Measurements from ENCODE around the gene QPCT.

DNA sequence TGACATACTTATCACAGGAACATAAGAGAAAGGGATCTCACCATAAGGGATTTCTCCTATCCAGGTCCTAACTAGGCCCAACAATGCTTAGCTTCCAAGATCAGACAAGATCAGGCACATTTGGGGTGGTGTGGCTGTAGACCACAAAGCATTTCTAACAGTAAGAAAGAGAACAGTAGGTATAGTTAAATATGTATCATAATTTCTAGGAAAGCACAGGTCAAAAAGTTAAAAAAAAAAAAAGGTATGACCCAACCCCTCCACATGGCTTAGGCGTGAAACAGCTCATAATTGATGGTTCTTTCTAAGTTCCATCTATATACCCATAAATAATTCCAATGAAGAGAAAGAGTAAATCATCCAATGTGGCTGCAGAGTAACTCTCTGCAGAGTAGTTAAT, 26.7 kb upstream of the QPCT start:
- TF ChIP-seq CTCF (conservative IDR thresholded peaks at IDR 0.05; ENCODE audit: low read length) (no peak), EZH2phosphoT487 (IDR thresholded peaks at IDR 0.05; ENCODE audit: borderline replicate concordance, low read depth, low read length) (no peak)
